HepG2 (cell line): ENCODE results near the gene ALOXE3. TPM values are rescaled to one million over a fixed set of nuclear protein-coding genes. Genes with fewer than 3 reads are reported as not detected.
A peak's percentile ranks its signal among the peaks of the same experiment; 100 is the strongest.

ENCODE experiments used
- ATAC-seq: fragments of 200-7000 bp; cut with Tn5 transposase; 3 replicates; pipeline ENCODE4 v1.9.1; 2020; ENCODE audit warnings: mild to moderate bottlenecking, moderate library complexity
- BruUV-seq: library from RNA; stranded (reverse); fragments of 400-500 nt; replicated peaks from 2 replicates; lab custom pipeline; 2021; lab: Mats Ljungman, UMichigan
- CTCF ChIA-PET: fragments of 300-600 bp; formaldehyde crosslinking; extraction: SDS; loops from one replicate; lab custom pipeline; 2021; ENCODE audit warnings: low total read pairs, inconsistent platforms, low intra/inter-chr PET ratio; lab: Yijun Ruan, JAX
- POLR2A ChIA-PET: fragments of 350-600 bp; sonication (Branson Sonifier 250); formaldehyde crosslinking; loops from one replicate; lab custom pipeline; 2020; ENCODE audit warnings: antibody characterized with exemption, inconsistent platforms; lab: Yijun Ruan, JAX
- DNase-seq: peaks from one replicate; pipeline ENCODE4 v3.0.0-alpha.2; 2015; ENCODE audit warnings: low spot score
- FAIRE-seq: peaks from 3 replicates; lab custom pipeline; 2011; peaks lifted over from hg19 to GRCh38; lab: Jason Lieb, UNC
- H2AFZ ChIP-seq: one replicate; pipeline ENCODE4 v1.6.1; 2011; ENCODE audit warnings: low read length, inconsistent platforms
- H3K27ac ChIP-seq: fragments of 300-600 bp; 3 replicates; pipeline ENCODE4 v1.8.0; 2011; ENCODE audit warnings: mixed run types, mild to moderate bottlenecking, mixed read lengths, low read length, inconsistent platforms; ENCODE audit not compliant: insufficient read depth; ENCODE audit errors: extremely low read length
- H3K27me3 ChIP-seq, 2 experiments: fragments of 200-600 bp in 1 of 2; 2 replicates in 1 of 2; 3 replicates in 1 of 2; pipeline versions ENCODE4 v1.6.0 to v1.8.0; 2011; ENCODE audit warnings: low read length in 2 of 2, mild to moderate bottlenecking in 2 of 2, moderate library complexity in 2 of 2, inconsistent platforms in 1 of 2; ENCODE audit not compliant: insufficient read depth in 2 of 2, control insufficient read depth in 1 of 2
- H3K36me3 ChIP-seq, 2 experiments: fragments of 200-600 bp in 1 of 2; replicated peaks in 1 of 2; 2 replicates in 1 of 2; 3 replicates in 1 of 2; pipeline versions ENCODE4 v1.5.1 to v1.8.0; 2011; ENCODE audit warnings: low read length in 2 of 2, inconsistent platforms in 1 of 2; ENCODE audit not compliant: insufficient read depth in 2 of 2, control insufficient read depth in 1 of 2
- H3K4me1 ChIP-seq: 2 replicates; pipeline ENCODE4 v1.5.1; 2012; ENCODE audit warnings: low read length, inconsistent platforms; ENCODE audit not compliant: insufficient read depth
- H3K4me2 ChIP-seq: 2 replicates; pipeline ENCODE4 v1.6.0; 2011; ENCODE audit warnings: low read depth, low read length, inconsistent platforms
- H3K4me3 ChIP-seq, 3 experiments: fragments of 200-600 bp in 1 of 3; sonication (generic), shearing (Covaris generic) in 1 of 3; replicated peaks in 1 of 3; 2 replicates each; pipeline ENCODE4 v1.5.1; 2011 to 2016; ENCODE audit warnings: low read length in 3 of 3, inconsistent platforms in 2 of 3, low read depth in 2 of 3, mild to moderate bottlenecking in 2 of 3, control low read depth in 1 of 3, mixed read lengths in 1 of 3; ENCODE audit not compliant: insufficient read depth in 1 of 3
- H3K79me2 ChIP-seq: one replicate; pipeline ENCODE4 v1.6.1; 2011; ENCODE audit warnings: low read length, inconsistent platforms; ENCODE audit not compliant: insufficient read depth
- H3K9ac ChIP-seq: 2 replicates; pipeline ENCODE4 v1.6.0; 2011; ENCODE audit warnings: mild to moderate bottlenecking, low read depth, low read length, inconsistent platforms; ENCODE audit not compliant: insufficient read depth
- H3K9me3 ChIP-seq: 2 replicates; pipeline ENCODE4 v1.5.1; 2012; ENCODE audit warnings: mild to moderate bottlenecking, low read length
- H4K20me1 ChIP-seq: 2 replicates; pipeline ENCODE4 v1.6.0; 2011; ENCODE audit warnings: inconsistent platforms, mild to moderate bottlenecking, low read length, moderate library complexity; ENCODE audit not compliant: insufficient read depth
- ATF7-NPFF ChIP-seq: sonication (generic); formaldehyde crosslinking; IDR thresholded peaks from 2 replicates; pipeline ENCODE4 v1.8.1; 2023; ENCODE audit warnings: mild to moderate bottlenecking, low read depth, missing genetic modification reagents, moderate library complexity
- CREB1 ChIP-seq, 2 experiments: fragments of 450-650 bp in 1 of 2; IDR thresholded peaks; 2 replicates each; pipeline ENCODE4 v1.6.1; 2016 to 2017; ENCODE audit warnings: control low read depth in 1 of 2, mild to moderate bottlenecking in 1 of 2, missing compliant biosample characterization in 1 of 2, missing genetic modification characterization in 1 of 2
- ELF1 ChIP-seq: sonication (generic); formaldehyde crosslinking; IDR thresholded peaks from 2 replicates; pipeline ENCODE4 v1.4.0; 2020; ENCODE audit warnings: missing genetic modification reagents
- KLF16 ChIP-seq, 2 experiments: sonication (generic) in 1 of 2; formaldehyde crosslinking in 1 of 2; IDR thresholded peaks; 2 replicates each; pipeline versions ENCODE4 v1.6.1 to v1.8.0; 2016 to 2023; ENCODE audit warnings: missing genetic modification reagents in 2 of 2, missing compliant biosample characterization in 1 of 2
- NR3C1 ChIP-seq: sonication (generic); formaldehyde crosslinking; IDR thresholded peaks from 2 replicates; pipeline ENCODE4 v1.4.0; 2020; ENCODE audit warnings: missing genetic modification reagents
- PAF1 ChIP-seq: IDR thresholded peaks from 2 replicates; pipeline ENCODE4 v1.6.1; 2016; ENCODE audit warnings: missing genetic modification reagents, missing compliant biosample characterization
- POLR2A ChIP-seq, 2 experiments: IDR thresholded peaks; 2 replicates each; pipeline ENCODE4 v1.6.1; 2011; ENCODE audit warnings: low read depth in 2 of 2, low read length in 2 of 2, mild to moderate bottlenecking in 1 of 2, moderate library complexity in 1 of 2; ENCODE audit not compliant: insufficient read depth in 1 of 2
- RFX1 ChIP-seq: fragments of 450-650 bp; IDR thresholded peaks from 2 replicates; pipeline ENCODE4 v1.6.1; 2017
- RORA ChIP-seq: sonication (generic); formaldehyde crosslinking; IDR thresholded peaks from 2 replicates; pipeline ENCODE4 v1.5.0; 2020; ENCODE audit warnings: mild to moderate bottlenecking, missing genetic modification reagents, moderate library complexity
- SAP130 ChIP-seq: IDR thresholded peaks from 2 replicates; pipeline ENCODE4 v1.6.1; 2016; ENCODE audit warnings: low read depth
- SP2 ChIP-seq: sonication (generic); formaldehyde crosslinking; IDR thresholded peaks from 2 replicates; pipeline ENCODE4 v1.5.1; 2020; ENCODE audit warnings: mild to moderate bottlenecking, missing genetic modification reagents
- ZFP36L2 ChIP-seq: sonication (generic); formaldehyde crosslinking; IDR thresholded peaks from 2 replicates; pipeline ENCODE4 v1.4.0; 2020; ENCODE audit warnings: missing genetic modification reagents
- ZMAT3 ChIP-seq: sonication (generic); formaldehyde crosslinking; conservative IDR thresholded peaks from 2 replicates; pipeline ENCODE4 v1.7.0; 2021; ENCODE audit warnings: missing genetic modification reagents
- WGBS: methylation state at CpG from one replicate; pipeline ENCODE4 v1.1.6; 2017; ENCODE audit warnings: low lambda C conversion rate; 5-methylcytosine and 5-hydroxymethylcytosine counted together
- in situ Hi-C: cut with HindIII; loops from 2 replicates; pipeline ENCODE4 v1.10.0; 2017; ENCODE audit warnings: low pct_unique_long_range_greater_than_20kb; ENCODE audit not compliant: extremely low pct_ligation_motif_present
- intact Hi-C: fragments of 100-400 bp; cut with micrococcal nuclease; formaldehyde crosslinking; loops from one replicate; pipeline ENCODE4 v1.10.0; 2022; ENCODE audit not compliant: unreplicated experiment
- polyA plus RNA-seq, 8 experiments: library from polyadenylated mRNA; depleted of rRNA in 3 of 8; stranded (reverse) in 7 of 8; unstranded in 1 of 8; fragments of >200 nt; fragmentation: Illumina TruSeq in 4 of 8; extraction: Trizol in 4 of 8; gene quantifications; 2 replicates each; pipeline versions ENCODE4 v1.2.1 to v1.2.3, GENCODE V29; 2011 to 2016; ENCODE audit warnings: low read depth in 4 of 8, missing spikeins in 1 of 8, mixed read lengths in 1 of 8; ENCODE audit not compliant: insufficient read depth in 1 of 8
- total RNA-seq, 5 experiments: library from RNA; depleted of rRNA; stranded (reverse); fragments of >200 nt; fragmentation: Illumina TruSeq; extraction: Trizol; gene quantifications; 2 replicates each; pipeline ENCODE4 v1.2.3, GENCODE V29; 2016; ENCODE audit warnings: low read depth in 1 of 5
- TF ChIP-seq, protein P1 (sequence below): sonication (generic); formaldehyde crosslinking; IDR thresholded peaks from 2 replicates; pipeline ENCODE4 v1.4.0; 2020; ENCODE audit warnings: mild to moderate bottlenecking, low read depth, missing genetic modification reagents
- TF ChIP-seq, protein P2 (sequence below): sonication (generic); formaldehyde crosslinking; IDR thresholded peaks from 2 replicates; pipeline ENCODE4 v1.8.0; 2022; ENCODE audit warnings: missing genetic modification reagents, mild to moderate bottlenecking, moderate library complexity, borderline replicate concordance
- TF ChIP-seq, protein P3 (sequence below): sonication (generic); formaldehyde crosslinking; IDR thresholded peaks from 2 replicates; pipeline ENCODE4 v1.5.0; 2020; ENCODE audit warnings: mild to moderate bottlenecking, missing genetic modification reagents, moderate library complexity
- TF ChIP-seq, protein P4 (sequence below): IDR thresholded peaks from 2 replicates; pipeline ENCODE4 v1.6.1; 2016; ENCODE audit warnings: mild to moderate bottlenecking
- TF ChIP-seq, protein P5 (sequence below): sonication (generic); formaldehyde crosslinking; IDR thresholded peaks from 2 replicates; pipeline ENCODE4 v1.4.0; 2020; ENCODE audit warnings: low read depth, mild to moderate bottlenecking, missing genetic modification reagents

ALOXE3 gene
- total and polyA plus RNA-seq, 2 of the 13 experiments (the other 11 are each of a cell fraction or from before 2014, with no cell fraction given), result 0.07 TPM; not detected in 1

DNA sequence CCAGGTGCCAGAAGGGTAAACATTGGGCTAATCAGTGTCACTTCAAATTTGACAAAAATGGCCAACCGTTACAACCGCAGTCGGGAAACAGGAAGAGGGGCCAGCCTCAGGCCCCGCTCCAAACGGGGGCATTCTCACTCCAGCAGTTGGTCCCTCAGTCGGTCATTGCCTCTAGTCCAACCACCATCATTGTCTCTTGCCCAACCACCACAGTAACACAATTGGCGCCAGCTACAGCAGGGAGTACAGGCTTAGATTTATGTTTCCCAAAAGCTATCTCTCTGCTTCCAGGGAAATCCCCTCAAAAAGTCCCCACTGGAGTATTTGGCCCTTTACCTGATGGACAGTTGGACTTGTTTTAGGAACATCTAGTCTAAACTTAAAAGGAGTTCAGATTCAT, 59.2 kb downstream of the ALOXE3 start:
- Histone ChIP-seq H3K4me2 (peak overlapping the region; percentile 66), H2AFZ (no peak overlapping the region), H3K9me3 (no peaks in the 10 kb centered on the region), H3K4me1 (peaks cover 56% of the 10 kb centered on the region), H3K9ac (peak overlapping the region; percentile 15; the same call in 1 of the 2 replicates), H3K27me3 (peaks cover under 1 to 22% of the 10 kb centered on the region in 2 experiments), H3K36me3 (no peaks in the 10 kb centered on the region), H3K79me2 (no peaks in the 10 kb centered on the region), H3K27ac (peak overlapping the region; percentile 35), H4K20me1 (peaks cover 35% of the 10 kb centered on the region), H3K4me3 (no peak overlapping the region; a peak in 1 of 6 replicates)
- POLR2A ChIA-PET, result interaction anchor here (0.9 kb wide), 1 partner anchor 217 kb away, joined by 3 read pairs; no protein-coding TSS in a partner anchor
- intact Hi-C loops, result no loop called here
- no peak for ATAC-seq
- WGBS, result 46% methylated on average over 7 of the region's 7 CpGs
- no peak for FAIRE-seq
- BruUV-seq, result no TSS peak
- no peak for DNase-seq
- CTCF ChIA-PET, result interaction anchor here (2.9 kb wide), 1 partner anchor 51 kb away, joined by 14 read pairs; no protein-coding TSS in a partner anchor
- in situ Hi-C loops, result no loop called here
- TF ChIP-seq ZFP36L2 (CRISPR knock-in tag) (no peak), RFX1 (no peak), NR3C1 (CRISPR knock-in tag) (no peak), CREB1 (IDR thresholded peaks at IDR 0.05) (no peak), CREB1 (CRISPR knock-in tag; IDR thresholded peaks at IDR 0.05) (no peak), SAP130 (CRISPR knock-in tag) (0 out of 2 replicates have a peak, but pooled peaks have one; percentile 11), ELF1 (0 out of 2 replicates have a peak, but pooled peaks have one; percentile 12), KLF16 (CRISPR knock-in tag; IDR thresholded peaks at IDR 0.05) (no peak), SP2 (no peak), POLR2A (IDR thresholded peaks at IDR 0.05; ENCODE audit: insufficient read depth in 1 of 2, low read depth in 2 of 2, low read length in 2 of 2) (peak in 1 of 2 experiments; percentile 82; a peak in 2 of 4 replicates), ATF7-NPFF (no peak), PAF1 (CRISPR knock-in tag) (peak; percentile 61; the same call in 1 of the 2 replicates), ZMAT3 (CRISPR knock-in tag) (0 out of 2 replicates have a peak, but pooled peaks have one; percentile 38), RORA (no peak)
- TF ChIP-seq, protein P1, sequence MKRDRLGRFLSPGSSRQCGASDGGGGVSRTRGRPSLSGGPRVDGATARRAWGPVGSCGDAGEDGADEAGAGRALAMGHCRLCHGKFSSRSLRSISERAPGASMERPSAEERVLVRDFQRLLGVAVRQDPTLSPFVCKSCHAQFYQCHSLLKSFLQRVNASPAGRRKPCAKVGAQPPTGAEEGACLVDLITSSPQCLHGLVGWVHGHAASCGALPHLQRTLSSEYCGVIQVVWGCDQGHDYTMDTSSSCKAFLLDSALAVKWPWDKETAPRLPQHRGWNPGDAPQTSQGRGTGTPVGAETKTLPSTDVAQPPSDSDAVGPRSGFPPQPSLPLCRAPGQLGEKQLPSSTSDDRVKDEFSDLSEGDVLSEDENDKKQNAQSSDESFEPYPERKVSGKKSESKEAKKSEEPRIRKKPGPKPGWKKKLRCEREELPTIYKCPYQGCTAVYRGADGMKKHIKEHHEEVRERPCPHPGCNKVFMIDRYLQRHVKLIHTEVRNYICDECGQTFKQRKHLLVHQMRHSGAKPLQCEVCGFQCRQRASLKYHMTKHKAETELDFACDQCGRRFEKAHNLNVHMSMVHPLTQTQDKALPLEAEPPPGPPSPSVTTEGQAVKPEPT (CRISPR knock-in tag), result no peak
- TF ChIP-seq, protein P2, sequence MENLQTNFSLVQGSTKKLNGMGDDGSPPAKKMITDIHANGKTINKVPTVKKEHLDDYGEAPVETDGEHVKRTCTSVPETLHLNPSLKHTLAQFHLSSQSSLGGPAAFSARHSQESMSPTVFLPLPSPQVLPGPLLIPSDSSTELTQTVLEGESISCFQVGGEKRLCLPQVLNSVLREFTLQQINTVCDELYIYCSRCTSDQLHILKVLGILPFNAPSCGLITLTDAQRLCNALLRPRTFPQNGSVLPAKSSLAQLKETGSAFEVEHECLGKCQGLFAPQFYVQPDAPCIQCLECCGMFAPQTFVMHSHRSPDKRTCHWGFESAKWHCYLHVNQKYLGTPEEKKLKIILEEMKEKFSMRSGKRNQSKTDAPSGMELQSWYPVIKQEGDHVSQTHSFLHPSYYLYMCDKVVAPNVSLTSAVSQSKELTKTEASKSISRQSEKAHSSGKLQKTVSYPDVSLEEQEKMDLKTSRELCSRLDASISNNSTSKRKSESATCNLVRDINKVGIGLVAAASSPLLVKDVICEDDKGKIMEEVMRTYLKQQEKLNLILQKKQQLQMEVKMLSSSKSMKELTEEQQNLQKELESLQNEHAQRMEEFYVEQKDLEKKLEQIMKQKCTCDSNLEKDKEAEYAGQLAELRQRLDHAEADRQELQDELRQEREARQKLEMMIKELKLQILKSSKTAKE, result no peak
- TF ChIP-seq, protein P3, sequence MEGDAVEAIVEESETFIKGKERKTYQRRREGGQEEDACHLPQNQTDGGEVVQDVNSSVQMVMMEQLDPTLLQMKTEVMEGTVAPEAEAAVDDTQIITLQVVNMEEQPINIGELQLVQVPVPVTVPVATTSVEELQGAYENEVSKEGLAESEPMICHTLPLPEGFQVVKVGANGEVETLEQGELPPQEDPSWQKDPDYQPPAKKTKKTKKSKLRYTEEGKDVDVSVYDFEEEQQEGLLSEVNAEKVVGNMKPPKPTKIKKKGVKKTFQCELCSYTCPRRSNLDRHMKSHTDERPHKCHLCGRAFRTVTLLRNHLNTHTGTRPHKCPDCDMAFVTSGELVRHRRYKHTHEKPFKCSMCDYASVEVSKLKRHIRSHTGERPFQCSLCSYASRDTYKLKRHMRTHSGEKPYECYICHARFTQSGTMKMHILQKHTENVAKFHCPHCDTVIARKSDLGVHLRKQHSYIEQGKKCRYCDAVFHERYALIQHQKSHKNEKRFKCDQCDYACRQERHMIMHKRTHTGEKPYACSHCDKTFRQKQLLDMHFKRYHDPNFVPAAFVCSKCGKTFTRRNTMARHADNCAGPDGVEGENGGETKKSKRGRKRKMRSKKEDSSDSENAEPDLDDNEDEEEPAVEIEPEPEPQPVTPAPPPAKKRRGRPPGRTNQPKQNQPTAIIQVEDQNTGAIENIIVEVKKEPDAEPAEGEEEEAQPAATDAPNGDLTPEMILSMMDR (CRISPR knock-in tag), result no peak
- TF ChIP-seq, protein P4, sequence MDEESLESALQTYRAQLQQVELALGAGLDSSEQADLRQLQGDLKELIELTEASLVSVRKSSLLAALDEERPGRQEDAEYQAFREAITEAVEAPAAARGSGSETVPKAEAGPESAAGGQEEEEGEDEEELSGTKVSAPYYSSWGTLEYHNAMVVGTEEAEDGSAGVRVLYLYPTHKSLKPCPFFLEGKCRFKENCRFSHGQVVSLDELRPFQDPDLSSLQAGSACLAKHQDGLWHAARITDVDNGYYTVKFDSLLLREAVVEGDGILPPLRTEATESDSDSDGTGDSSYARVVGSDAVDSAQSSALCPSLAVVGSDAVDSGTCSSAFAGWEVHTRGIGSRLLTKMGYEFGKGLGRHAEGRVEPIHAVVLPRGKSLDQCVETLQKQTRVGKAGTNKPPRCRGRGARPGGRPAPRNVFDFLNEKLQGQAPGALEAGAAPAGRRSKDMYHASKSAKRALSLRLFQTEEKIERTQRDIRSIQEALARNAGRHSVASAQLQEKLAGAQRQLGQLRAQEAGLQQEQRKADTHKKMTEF, result no peak
- TF ChIP-seq, protein P5, sequence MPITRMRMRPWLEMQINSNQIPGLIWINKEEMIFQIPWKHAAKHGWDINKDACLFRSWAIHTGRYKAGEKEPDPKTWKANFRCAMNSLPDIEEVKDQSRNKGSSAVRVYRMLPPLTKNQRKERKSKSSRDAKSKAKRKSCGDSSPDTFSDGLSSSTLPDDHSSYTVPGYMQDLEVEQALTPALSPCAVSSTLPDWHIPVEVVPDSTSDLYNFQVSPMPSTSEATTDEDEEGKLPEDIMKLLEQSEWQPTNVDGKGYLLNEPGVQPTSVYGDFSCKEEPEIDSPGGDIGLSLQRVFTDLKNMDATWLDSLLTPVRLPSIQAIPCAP (CRISPR knock-in tag), result no peak
